ENCODE results near the gene KCNQ1.

The KCNQ1 gene

DNA sequence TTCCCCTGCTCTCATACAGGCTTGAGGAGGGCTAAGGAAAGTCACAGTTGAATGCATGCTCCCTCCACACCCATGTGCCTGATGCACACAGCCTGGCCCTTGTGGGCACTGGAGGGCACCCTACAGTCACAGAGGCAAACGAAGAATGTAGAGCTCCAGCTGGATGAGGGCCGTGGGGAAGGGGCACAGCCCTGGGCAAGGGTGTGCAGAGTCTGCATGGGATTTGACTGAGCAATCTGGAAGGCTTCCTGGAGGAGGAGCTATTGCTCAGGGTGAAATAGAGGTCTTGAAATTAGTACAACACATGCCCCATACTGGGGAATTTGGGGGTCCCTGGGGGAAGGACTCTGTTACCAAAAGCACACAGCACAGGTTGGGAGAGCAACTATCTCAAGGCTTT, 64.0 kb downstream of the KCNQ1 start:
- peaks cover 4% of the 10 kb centered on the region for H3K27me3 ChIP-seq (ENCODE audit: insufficient read depth, poor library complexity, severe bottlenecking)
- no peaks in the 10 kb centered on the region for H3K36me3 ChIP-seq (ENCODE audit: low read depth)
- no peak for ATAC-seq (ENCODE audit: low read depth)
- H3K4me1 ChIP-seq (ENCODE audit: insufficient read depth, poor library complexity, severe bottlenecking) = no peaks in the 10 kb centered on the region
- H3K9me3 ChIP-seq (ENCODE audit: severe bottlenecking) = no peaks in the 10 kb centered on the region
- no peak overlapping the region for H3K4me3 ChIP-seq (ENCODE audit: severe bottlenecking)
- no peak for DNase-seq (ENCODE audit: low spot score)
- TF ChIP-seq, protein P1, sequence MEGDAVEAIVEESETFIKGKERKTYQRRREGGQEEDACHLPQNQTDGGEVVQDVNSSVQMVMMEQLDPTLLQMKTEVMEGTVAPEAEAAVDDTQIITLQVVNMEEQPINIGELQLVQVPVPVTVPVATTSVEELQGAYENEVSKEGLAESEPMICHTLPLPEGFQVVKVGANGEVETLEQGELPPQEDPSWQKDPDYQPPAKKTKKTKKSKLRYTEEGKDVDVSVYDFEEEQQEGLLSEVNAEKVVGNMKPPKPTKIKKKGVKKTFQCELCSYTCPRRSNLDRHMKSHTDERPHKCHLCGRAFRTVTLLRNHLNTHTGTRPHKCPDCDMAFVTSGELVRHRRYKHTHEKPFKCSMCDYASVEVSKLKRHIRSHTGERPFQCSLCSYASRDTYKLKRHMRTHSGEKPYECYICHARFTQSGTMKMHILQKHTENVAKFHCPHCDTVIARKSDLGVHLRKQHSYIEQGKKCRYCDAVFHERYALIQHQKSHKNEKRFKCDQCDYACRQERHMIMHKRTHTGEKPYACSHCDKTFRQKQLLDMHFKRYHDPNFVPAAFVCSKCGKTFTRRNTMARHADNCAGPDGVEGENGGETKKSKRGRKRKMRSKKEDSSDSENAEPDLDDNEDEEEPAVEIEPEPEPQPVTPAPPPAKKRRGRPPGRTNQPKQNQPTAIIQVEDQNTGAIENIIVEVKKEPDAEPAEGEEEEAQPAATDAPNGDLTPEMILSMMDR (IDR thresholded peaks at IDR 0.05; ENCODE audit: poor library complexity, severe bottlenecking) = no peak
- no peak overlapping the region for H3K27ac ChIP-seq (ENCODE audit: poor library complexity, severe bottlenecking)

DNA sequence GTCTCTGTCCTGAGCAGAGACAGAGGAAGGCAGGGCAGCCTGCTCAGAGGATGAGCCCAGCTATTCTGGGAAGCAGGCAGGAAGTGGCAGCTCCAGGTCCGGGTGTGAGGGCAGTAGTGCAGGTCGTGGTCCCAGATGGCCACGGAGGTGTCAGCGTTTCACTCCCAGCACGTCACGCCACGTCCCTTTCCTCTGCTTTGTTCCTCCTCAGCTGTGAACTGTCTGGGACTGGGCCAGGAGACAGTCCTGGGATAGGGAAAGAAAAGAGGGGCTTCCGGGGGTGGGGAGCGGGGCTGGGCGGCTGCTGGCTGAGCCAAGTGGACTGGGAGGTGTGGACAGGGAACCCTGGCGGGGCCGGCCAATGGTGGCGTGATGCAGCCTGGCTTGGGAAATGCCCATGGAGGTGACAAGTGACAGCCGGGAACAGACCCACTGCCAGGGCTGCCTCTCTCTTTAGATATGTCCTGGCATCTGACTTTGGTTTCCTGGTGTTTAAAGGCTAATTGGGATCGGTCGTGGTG, 64.7 kb downstream of the KCNQ1 start:
- H3K4me1 ChIP-seq (ENCODE audit: insufficient read depth, poor library complexity, severe bottlenecking) = no peaks in the 10 kb centered on the region
- no peaks in the 10 kb centered on the region for H3K36me3 ChIP-seq (ENCODE audit: low read depth)
- ATAC-seq (ENCODE audit: low read depth) (no peak), DNase-seq (ENCODE audit: low spot score) (no peak)
- TF ChIP-seq, protein P1 (IDR thresholded peaks at IDR 0.05; ENCODE audit: poor library complexity, severe bottlenecking) = no peak
- H3K9me3 ChIP-seq (ENCODE audit: severe bottlenecking) = no peaks in the 10 kb centered on the region
- no peak overlapping the region for H3K4me3 ChIP-seq (ENCODE audit: severe bottlenecking)
- no peak overlapping the region for H3K27ac ChIP-seq (ENCODE audit: poor library complexity, severe bottlenecking)
- peaks cover 4% of the 10 kb centered on the region for H3K27me3 ChIP-seq (ENCODE audit: insufficient read depth, poor library complexity, severe bottlenecking)

DNA sequence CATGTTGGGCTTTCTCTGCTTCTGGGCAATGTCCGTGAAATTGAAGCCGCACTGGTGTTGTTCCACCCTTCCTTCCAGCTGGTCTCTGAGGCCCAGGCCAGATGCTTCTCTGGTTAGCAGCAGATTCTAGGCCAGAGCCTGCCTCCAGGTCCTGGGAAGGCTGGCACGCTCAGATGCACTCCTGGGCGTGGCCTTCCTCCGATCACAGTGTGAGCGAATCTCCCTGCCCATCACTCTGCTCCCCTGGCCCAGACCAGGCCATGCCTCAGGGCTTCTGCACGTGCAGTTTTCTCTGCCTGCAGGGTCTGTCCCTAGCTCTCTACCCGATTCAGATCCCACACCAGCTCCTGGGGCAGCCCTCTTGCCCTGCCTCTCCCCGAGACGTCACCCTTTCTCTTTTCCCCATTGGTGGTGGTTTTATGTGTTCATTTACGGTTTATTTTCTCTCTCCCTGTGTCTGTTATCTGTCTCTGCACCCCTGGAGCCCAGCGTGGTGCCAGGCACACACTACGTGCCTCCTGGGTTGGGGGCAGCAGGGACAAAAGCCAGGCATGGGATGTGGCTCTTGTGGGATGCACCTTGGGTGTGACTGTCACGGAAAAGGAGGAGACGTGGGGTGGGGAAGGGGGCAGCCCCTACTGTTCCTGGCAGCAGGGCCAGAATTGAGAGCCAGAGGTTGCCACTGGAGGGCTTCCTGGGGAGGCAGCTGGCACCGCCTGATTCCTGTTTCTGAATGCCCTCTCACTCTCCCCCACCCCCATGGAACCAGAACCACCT, 66.0 kb downstream of the KCNQ1 start:
- no peak overlapping the region for H3K4me3 ChIP-seq (ENCODE audit: severe bottlenecking)
- no peak for DNase-seq (ENCODE audit: low spot score)
- H3K36me3 ChIP-seq (ENCODE audit: low read depth) = no peaks in the 10 kb centered on the region
- H3K4me1 ChIP-seq (ENCODE audit: insufficient read depth, poor library complexity, severe bottlenecking) = no peaks in the 10 kb centered on the region
- no peak overlapping the region for H3K27ac ChIP-seq (ENCODE audit: poor library complexity, severe bottlenecking)
- ATAC-seq (ENCODE audit: low read depth) = no peak
- H3K9me3 ChIP-seq (ENCODE audit: severe bottlenecking) = no peaks in the 10 kb centered on the region
- peaks cover 4% of the 10 kb centered on the region for H3K27me3 ChIP-seq (ENCODE audit: insufficient read depth, poor library complexity, severe bottlenecking)
- TF ChIP-seq, protein P1 (IDR thresholded peaks at IDR 0.05; ENCODE audit: poor library complexity, severe bottlenecking) = no peak

DNA sequence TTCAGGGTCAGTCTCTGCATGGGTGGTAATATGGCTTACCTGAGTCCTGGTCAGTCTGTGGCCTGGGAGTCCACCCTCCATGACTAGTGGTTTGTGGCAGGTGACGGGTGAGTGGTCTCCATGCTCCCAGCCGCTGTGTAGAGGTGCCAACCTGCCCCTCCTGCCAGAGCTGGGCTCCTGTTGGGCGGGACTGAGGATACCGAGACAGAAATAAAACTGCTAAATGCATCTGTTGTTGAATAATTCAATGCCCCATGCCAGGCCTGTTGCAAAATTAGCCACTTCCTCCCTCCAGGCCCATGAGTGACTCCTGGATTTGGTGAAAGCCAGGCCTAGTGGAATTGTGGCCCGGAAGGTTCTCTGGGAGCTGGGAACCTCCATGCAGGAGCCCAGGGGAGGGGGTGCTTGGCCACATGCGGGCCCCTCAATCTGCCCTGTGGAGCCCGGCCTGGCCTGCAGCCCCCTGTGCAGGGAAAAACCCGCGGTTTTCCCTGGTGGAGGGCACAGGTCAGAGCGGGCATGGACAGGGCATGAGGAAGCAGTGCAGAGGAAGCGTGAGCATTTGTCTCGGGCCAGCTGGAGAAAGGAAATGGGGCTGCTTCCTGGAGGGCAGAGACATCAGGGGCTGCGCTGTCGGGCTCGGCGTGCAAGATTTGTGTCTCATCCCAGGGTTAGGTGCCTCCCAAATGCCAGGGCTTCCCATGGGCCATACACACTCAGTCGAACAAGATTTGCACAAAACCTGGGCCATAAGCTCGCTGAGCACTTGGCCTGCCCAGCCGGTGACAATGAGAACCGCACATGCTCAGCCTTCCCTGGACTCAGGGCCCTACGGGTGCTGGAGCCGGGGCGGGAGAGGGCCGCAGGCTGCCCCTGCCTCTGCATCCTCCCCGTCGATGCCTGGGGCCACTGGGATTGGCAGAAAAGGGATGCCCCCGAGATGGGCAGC, 66.9 kb downstream of the KCNQ1 start:
- no peak overlapping the region for H3K4me3 ChIP-seq (ENCODE audit: severe bottlenecking)
- H3K36me3 ChIP-seq (ENCODE audit: low read depth) = no peaks in the 10 kb centered on the region
- TF ChIP-seq, protein P1 (IDR thresholded peaks at IDR 0.05; ENCODE audit: poor library complexity, severe bottlenecking) = no peak
- DNase-seq (ENCODE audit: low spot score) = peak; percentile 49
- H3K9me3 ChIP-seq (ENCODE audit: severe bottlenecking) = no peaks in the 10 kb centered on the region
- H3K4me1 ChIP-seq (ENCODE audit: insufficient read depth, poor library complexity, severe bottlenecking) = no peaks in the 10 kb centered on the region
- H3K27me3 ChIP-seq (ENCODE audit: insufficient read depth, poor library complexity, severe bottlenecking) = no peaks in the 10 kb centered on the region
- no peak overlapping the region for H3K27ac ChIP-seq (ENCODE audit: poor library complexity, severe bottlenecking)
- ATAC-seq (ENCODE audit: low read depth) = no peak
